PC-9 (cell line): ENCODE data around the gene SLC41A3. TPM values are rescaled to one million over a fixed set of nuclear protein-coding genes. Genes with fewer than 3 reads are reported as not detected.
"Not testable (repeated sequence)": the region's sequence is repeated elsewhere in the genome, so short reads cannot be mapped to it uniquely, and the experiment has no call there.

ENCODE experiments used
- BruUV-seq: library from RNA; stranded (reverse); fragments of 400-500 nt; replicated peaks from 2 replicates; lab custom pipeline; 2021; lab: Mats Ljungman, UMichigan
- CTCF ChIA-PET: fragments of 300-600 bp; sonication (Branson Sonifier 250); formaldehyde crosslinking; loops from one replicate; lab custom pipeline; 2022; ENCODE audit warnings: antibody characterized with exemption; lab: Charles Lee
- POLR2A ChIA-PET: fragments of 300-600 bp; sonication (Branson Sonifier 250); formaldehyde crosslinking; loops from one replicate; lab custom pipeline; 2022; ENCODE audit warnings: antibody characterized with exemption; ENCODE audit not compliant: unreplicated experiment; lab: Charles Lee
- DNase-seq, 2 experiments: peaks; one replicate each; pipeline versions ENCODE4 v3.0.0 to v3.0.0-alpha.2; 2015 to 2022; ENCODE audit warnings: mixed read lengths in 1 of 2
- H2AFZ ChIP-seq: fragments of 200-600 bp; sonication (generic); 2 replicates; pipeline ENCODE4 v1.8.1; 2017; ENCODE audit warnings: antibody characterized with exemption
- H3F3A ChIP-seq: fragments of 200-600 bp; sonication (generic); 2 replicates; pipeline ENCODE4 v1.8.1; 2017; ENCODE audit warnings: antibody characterized with exemption, mild to moderate bottlenecking, low read depth; ENCODE audit not compliant: insufficient read depth
- H3K27ac ChIP-seq: fragments of 200-600 bp; sonication (generic); 2 replicates; pipeline ENCODE4 v1.6.1; 2016; ENCODE audit warnings: mixed run types
- H3K27me3 ChIP-seq: fragments of 200-600 bp; sonication (generic); 2 replicates; pipeline ENCODE4 v1.6.1; 2016; ENCODE audit warnings: low read depth, mixed run types; ENCODE audit not compliant: insufficient read depth
- H3K36me3 ChIP-seq: fragments of 200-600 bp; sonication (generic); 2 replicates; pipeline ENCODE4 v1.6.1; 2016; ENCODE audit warnings: low read depth, mixed run types
- H3K4me1 ChIP-seq: fragments of 200-600 bp; sonication (generic); replicated peaks from 2 replicates; pipeline ENCODE4 v1.6.1; 2016; ENCODE audit warnings: mixed run types; ENCODE audit not compliant: insufficient read depth
- H3K4me2 ChIP-seq: fragments of 200-600 bp; sonication (generic); 2 replicates; pipeline ENCODE4 v1.6.1; 2017; ENCODE audit warnings: mixed run types
- H3K4me3 ChIP-seq: fragments of 200-600 bp; sonication (generic); 2 replicates; pipeline ENCODE4 v1.6.1; 2016; ENCODE audit warnings: mixed run types
- H3K79me2 ChIP-seq: fragments of 200-600 bp; sonication (generic); 2 replicates; pipeline ENCODE4 v1.6.1; 2017; ENCODE audit warnings: low read depth, mixed run types
- H3K9me2 ChIP-seq: fragments of 200-600 bp; sonication (generic); 2 replicates; pipeline ENCODE4 v1.8.1; 2017; ENCODE audit warnings: mild to moderate bottlenecking; ENCODE audit not compliant: insufficient read depth
- H3K9me3 ChIP-seq: fragments of 200-600 bp; sonication (generic); 2 replicates; pipeline ENCODE4 v1.8.1; 2016; ENCODE audit warnings: low read depth; ENCODE audit not compliant: insufficient read depth
- H4K20me1 ChIP-seq: fragments of 200-600 bp; sonication (generic); 2 replicates; pipeline ENCODE4 v1.8.1; 2017; ENCODE audit not compliant: insufficient read depth
- EZH2 ChIP-seq: fragments of 200-600 bp; sonication (generic); IDR thresholded peaks from 2 replicates; pipeline ENCODE4 v1.8.0; 2017; ENCODE audit warnings: antibody characterized with exemption, low read depth
- intact Hi-C: fragments of 100-400 bp; cut with micrococcal nuclease; formaldehyde crosslinking; loops from one replicate; pipeline ENCODE4 v1.10.0; 2022; ENCODE audit not compliant: unreplicated experiment
- total RNA-seq: library from RNA; stranded (reverse); gene quantifications from 2 replicates; pipeline ENCODE4 v1.2.3, GENCODE V29; 2021
- TF ChIP-seq, protein P1 (sequence below): fragments of 200-600 bp; sonication (generic); conservative IDR thresholded peaks from 2 replicates; pipeline ENCODE4 v1.6.1; 2017; ENCODE audit warnings: mixed run types, antibody characterized with exemption, mild to moderate bottlenecking, moderate library complexity

The SLC41A3 gene
- total RNA-seq, 1 experiment from 2014 or later: 67.0 TPM

DNA sequence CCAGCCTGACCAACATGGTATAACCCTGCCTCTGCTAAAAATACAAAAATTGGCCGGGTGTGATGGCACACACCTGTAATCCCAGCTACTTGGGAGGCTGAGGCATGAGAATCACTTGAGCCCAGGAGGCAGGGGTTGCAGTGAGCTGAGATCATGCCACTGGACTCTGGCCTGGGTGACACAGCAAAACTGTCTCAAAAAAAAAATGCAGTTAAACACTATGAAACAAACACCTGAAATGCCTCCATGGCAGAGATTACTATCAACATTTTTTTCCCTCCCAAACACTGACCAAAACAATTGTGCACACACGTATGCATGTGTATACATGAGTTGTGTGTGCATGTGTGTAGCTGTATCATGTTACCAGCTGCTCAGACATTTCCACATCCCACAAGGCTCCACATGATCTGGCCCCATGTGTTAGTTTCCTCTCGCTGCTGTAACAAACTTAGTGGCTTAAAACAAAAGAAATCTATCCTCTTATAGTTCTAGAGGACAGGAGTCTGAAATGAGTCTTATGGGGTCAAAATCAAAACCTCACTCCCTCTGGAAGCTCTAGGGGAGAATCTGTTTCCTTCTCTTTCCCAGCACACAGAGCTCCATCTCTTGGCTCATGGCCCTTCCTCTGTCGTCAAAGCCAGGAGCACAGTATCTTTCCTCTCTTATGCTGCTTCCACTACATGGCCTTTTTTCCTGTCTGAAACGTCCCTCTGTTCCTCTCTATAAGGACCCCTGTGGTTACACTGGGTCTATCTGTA lies 34.5 kb downstream of the SLC41A3 start:
- no peaks in the 10 kb centered on the region for H3K9me2 ChIP-seq
- POLR2A ChIA-PET: no interaction called here
- no peaks in the 10 kb centered on the region for H4K20me1 ChIP-seq
- H3K27ac ChIP-seq: no peak overlapping the region
- no peaks in the 10 kb centered on the region for H3K4me1 ChIP-seq
- BruUV-seq: no TSS peak
- no peak overlapping the region for H2AFZ ChIP-seq
- H3F3A ChIP-seq: no peaks in the 10 kb centered on the region
- CTCF ChIA-PET: no interaction called here
- H3K4me3 ChIP-seq: no peak overlapping the region
- no peak for DNase-seq
- intact Hi-C loops: no loop called here
- no peak overlapping the region for H3K4me2 ChIP-seq
- no peaks in the 10 kb centered on the region for H3K36me3 ChIP-seq
- H3K9me3 ChIP-seq: no peaks in the 10 kb centered on the region
- TF ChIP-seq, protein P1, sequence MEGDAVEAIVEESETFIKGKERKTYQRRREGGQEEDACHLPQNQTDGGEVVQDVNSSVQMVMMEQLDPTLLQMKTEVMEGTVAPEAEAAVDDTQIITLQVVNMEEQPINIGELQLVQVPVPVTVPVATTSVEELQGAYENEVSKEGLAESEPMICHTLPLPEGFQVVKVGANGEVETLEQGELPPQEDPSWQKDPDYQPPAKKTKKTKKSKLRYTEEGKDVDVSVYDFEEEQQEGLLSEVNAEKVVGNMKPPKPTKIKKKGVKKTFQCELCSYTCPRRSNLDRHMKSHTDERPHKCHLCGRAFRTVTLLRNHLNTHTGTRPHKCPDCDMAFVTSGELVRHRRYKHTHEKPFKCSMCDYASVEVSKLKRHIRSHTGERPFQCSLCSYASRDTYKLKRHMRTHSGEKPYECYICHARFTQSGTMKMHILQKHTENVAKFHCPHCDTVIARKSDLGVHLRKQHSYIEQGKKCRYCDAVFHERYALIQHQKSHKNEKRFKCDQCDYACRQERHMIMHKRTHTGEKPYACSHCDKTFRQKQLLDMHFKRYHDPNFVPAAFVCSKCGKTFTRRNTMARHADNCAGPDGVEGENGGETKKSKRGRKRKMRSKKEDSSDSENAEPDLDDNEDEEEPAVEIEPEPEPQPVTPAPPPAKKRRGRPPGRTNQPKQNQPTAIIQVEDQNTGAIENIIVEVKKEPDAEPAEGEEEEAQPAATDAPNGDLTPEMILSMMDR: no peak
- no peak for TF ChIP-seq EZH2
- no peaks in the 10 kb centered on the region for H3K27me3 ChIP-seq
- H3K79me2 ChIP-seq: no peaks in the 10 kb centered on the region

DNA sequence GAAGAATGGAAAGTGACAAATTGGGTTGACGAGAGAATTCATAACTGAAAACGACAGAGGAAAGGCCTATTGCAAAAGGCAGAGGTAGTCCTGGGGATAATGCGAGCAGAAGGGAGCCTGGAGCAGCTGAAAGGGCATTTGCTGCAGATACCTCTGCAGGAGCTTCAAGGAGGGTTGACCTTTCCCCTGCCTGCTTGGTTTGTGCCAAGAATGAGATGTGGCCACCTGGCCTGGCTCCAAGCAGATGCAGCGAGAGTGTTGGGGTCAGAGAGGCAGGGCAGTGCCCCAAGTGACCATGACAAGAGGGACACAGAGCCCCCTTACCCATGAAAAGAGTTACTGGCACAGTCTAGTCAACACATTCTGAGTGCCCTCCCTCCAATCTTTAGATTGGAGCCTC lies 43.5 kb downstream of the SLC41A3 start:
- TF ChIP-seq EZH2: no peak
- TF ChIP-seq, protein P1: no peak
- intact Hi-C loops: no loop called here
- Histone ChIP-seq H3K27me3 (no peaks in the 10 kb centered on the region), H3K79me2 (no peaks in the 10 kb centered on the region), H3K9me2 (no peaks in the 10 kb centered on the region), H3F3A (no peaks in the 10 kb centered on the region), H3K27ac (no peak overlapping the region), H3K36me3 (no peaks in the 10 kb centered on the region), H4K20me1 (no peaks in the 10 kb centered on the region), H3K9me3 (peaks cover 4% of the 10 kb centered on the region; the same call in 1 of the 2 replicates), H3K4me1 (no peaks in the 10 kb centered on the region), H3K4me2 (no peak overlapping the region), H2AFZ (no peak overlapping the region), H3K4me3 (no peak overlapping the region)
- CTCF ChIA-PET: no interaction called here
- POLR2A ChIA-PET: no interaction called here
- DNase-seq: no peak
- BruUV-seq: no TSS peak

DNA sequence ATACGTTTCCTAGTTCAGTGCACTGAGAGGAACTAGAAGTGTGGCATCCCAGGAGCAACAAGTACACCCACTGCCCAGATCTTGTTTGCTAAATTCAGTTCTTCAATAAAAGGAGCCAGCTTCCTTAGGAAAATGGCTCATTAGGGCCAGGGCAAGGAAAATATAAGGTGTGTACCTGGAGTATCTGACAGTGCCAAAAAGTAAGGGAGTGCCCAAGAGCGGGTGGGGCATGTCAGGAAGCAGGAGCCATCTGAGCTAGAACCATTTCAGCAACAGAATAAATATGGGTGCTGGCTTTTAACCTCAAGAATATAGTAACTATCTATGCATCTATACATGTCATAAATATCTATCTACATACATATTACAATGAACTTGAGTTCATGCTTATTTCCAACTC lies 44.1 kb downstream of the SLC41A3 start:
- H3K4me1 ChIP-seq: no peaks in the 10 kb centered on the region
- ChIA-PET POLR2A (no interaction called here), CTCF (no interaction called here)
- H3F3A ChIP-seq: no peaks in the 10 kb centered on the region
- H4K20me1 ChIP-seq: no peaks in the 10 kb centered on the region
- no peaks in the 10 kb centered on the region for H3K27me3 ChIP-seq
- H3K9me2 ChIP-seq: no peaks in the 10 kb centered on the region
- H3K4me2 ChIP-seq: no peak overlapping the region
- no peak overlapping the region for H2AFZ ChIP-seq
- H3K4me3 ChIP-seq: no peak overlapping the region
- no peaks in the 10 kb centered on the region for H3K36me3 ChIP-seq
- H3K27ac ChIP-seq: no peak overlapping the region
- DNase-seq: no peak
- intact Hi-C loops: no loop called here
- BruUV-seq: no TSS peak
- H3K79me2 ChIP-seq: no peaks in the 10 kb centered on the region
- peaks cover 4% of the 10 kb centered on the region; the same call in 1 of the 2 replicates for H3K9me3 ChIP-seq
- no peak for TF ChIP-seq EZH2
- TF ChIP-seq, protein P1: no peak

DNA sequence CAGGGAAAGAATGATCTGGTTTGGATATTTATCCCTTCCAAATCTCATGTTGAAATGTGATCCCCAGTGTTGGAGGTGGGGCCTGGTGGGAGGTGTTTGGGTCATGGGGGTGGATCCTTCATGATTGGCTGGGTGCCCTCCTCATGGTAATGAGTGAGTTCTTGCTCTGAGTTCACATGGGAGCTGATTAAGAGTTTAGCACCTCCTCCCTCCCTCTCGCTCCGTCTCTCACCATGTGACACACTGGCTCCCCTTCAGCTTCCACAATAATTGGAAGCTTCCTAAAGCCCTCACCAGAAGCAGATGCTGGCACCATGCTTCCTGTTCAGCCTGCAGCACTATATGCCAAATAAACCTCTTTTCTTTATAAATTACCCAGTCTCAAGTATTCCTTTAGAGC lies 45.1 kb downstream of the SLC41A3 start:
- intact Hi-C loops, H4K20me1 ChIP-seq, H3K9me3 ChIP-seq, BruUV-seq, H3K4me3 ChIP-seq, H3K4me2 ChIP-seq, H3K4me1 ChIP-seq, H3K9me2 ChIP-seq, H3F3A ChIP-seq, H3K27ac ChIP-seq, DNase-seq, CTCF ChIA-PET, H3K79me2 ChIP-seq, POLR2A ChIA-PET, H3K36me3 ChIP-seq, H2AFZ ChIP-seq, H3K27me3 ChIP-seq: not testable (repeated sequence)
